Adrenal gland (tissue), 12 donors: ENCODE measurements around the gene DZIP3. TPM values are rescaled to one million over a fixed set of nuclear protein-coding genes. Genes with fewer than 3 reads are reported as not detected.

Source experiments
- DNase-seq, 7 donors: peaks; one replicate each; pipeline ENCODE4 v3.0.0-alpha.2; 2019 to 2020
- H3K27ac ChIP-seq, 5 donors: fragments of 200-600 bp; sonication (generic) in 4 of 5; 1 replicate in 3 of 5; 2 replicates in 2 of 5; pipeline versions ENCODE4 v1.5.1 to v1.8.0; 2016 to 2020; ENCODE audit warnings: mild to moderate bottlenecking in 1 of 5
- H3K27me3 ChIP-seq: fragments of 200-600 bp; 2 replicates; pipeline ENCODE4 v1.8.0; 2021
- H3K36me3 ChIP-seq, 2 donors: fragments of 200-600 bp; replicated peaks in 1 of 2; 1 replicate in 1 of 2; 2 replicates in 1 of 2; pipeline versions ENCODE4 v1.5.1 to v1.8.0; 2018 to 2022
- H3K4me1 ChIP-seq, 2 donors: fragments of 200-600 bp; replicated peaks in 1 of 2; 1 replicate in 1 of 2; 2 replicates in 1 of 2; pipeline versions ENCODE4 v1.5.1 to v1.8.0; 2018 to 2021
- H3K4me3 ChIP-seq, 4 donors: fragments of 200-600 bp; sonication (generic) in 3 of 4; one replicate each; pipeline ENCODE4 v1.5.1; 2016 to 2018
- H3K9me3 ChIP-seq, 3 donors: fragments of 200-600 bp; sonication (generic) in 1 of 3; replicated peaks in 1 of 3; 1 replicate in 2 of 3; 2 replicates in 1 of 3; pipeline versions ENCODE4 v1.5.1 to v1.8.0; 2016 to 2021
- CTCF ChIP-seq, 6 experiments: fragments of 450-650 bp in 4 of 6; fragments of 200-600 bp in 2 of 6; sonication (generic) in 1 of 6; IDR thresholded peaks; 1 replicate in 5 of 6; 2 replicates in 1 of 6; pipeline versions ENCODE4 v1.5.1 to v1.8.0; 2016 to 2021; ENCODE audit warnings: antibody characterized with exemption in 6 of 6, mild to moderate bottlenecking in 2 of 6, moderate library complexity in 1 of 6
- POLR2A ChIP-seq, 2 donors: fragments of 450-650 bp; IDR thresholded peaks; one replicate each; pipeline ENCODE4 v1.6.1; 2017; ENCODE audit warnings: antibody characterized with exemption in 2 of 2, mild to moderate bottlenecking in 2 of 2, moderate library complexity in 1 of 2
- WGBS, 4 donors: extraction: QIAGEN DNeasy Blood & Tissue Kit in 2 of 4; methylation state at CpG; one replicate each; pipeline versions ENCODE4 v1.1.5 to v1.1.7; 2013 to 2017; 5-methylcytosine and 5-hydroxymethylcytosine counted together
- intact Hi-C, 2 donors: fragments of 100-400 bp; cut with DNase I; formaldehyde crosslinking; loops; one replicate each; pipeline versions ENCODE4 v1.14.1 to v1.15.0; 2022 to 2023
- polyA plus RNA-seq, 3 donors: library from polyadenylated mRNA; stranded (reverse); fragments of 200-250 nt in 2 of 3; fragments of 350-450 nt in 1 of 3; fragmentation: Illumina TruSeq in 1 of 3; extraction: RNeasy Lipid Tissue Mini Kit (QIAGEN cat#74804) in 1 of 3; gene quantifications; one replicate each; pipeline ENCODE4 v1.2.3, GENCODE V29; 2013 to 2014
- small RNA-seq, 2 donors: library from RNA; depleted of rRNA; stranded (forward); fragments of <200 nt; gene quantifications; one replicate each; pipeline ENCODE3, GENCODE V24; 2016
- total RNA-seq, 9 donors: library from RNA; depleted of rRNA in 4 of 9; stranded (reverse); fragments of >200 nt in 4 of 9; fragments of 120-200 nt in 1 of 9; fragmentation: NEBNext Ultra II Directional in 1 of 9; extraction: Animal tissue kit (Norgen Biotek cat#: 25700) in 1 of 9; gene quantifications; one replicate each; pipeline versions ENCODE4 v1.1.0 to v1.2.4, GENCODE V29; 2013 to 2023
- donor health status: healthy with polysubstance abuse.
- donor health status: Bipolar disorder and iron deficiency.
- donor health status: DM: yes; HTN: yes; CAD: no.
- donor health status: DM: no; HTN: no; CAD: no.
- donor health status: DM: no; HTN: no; CAD: no.
- donor health status: DM: yes; HTN: yes; CAD: no.

Gene DZIP3
- total and polyA plus RNA-seq, 12 donors = 8.9 to 39.3 (median 14.7) TPM

GRCh38 chr3:108728934-108729333 is 139.4 kb downstream of the DZIP3 start:
- no peaks in the 10 kb centered on the region for H3K27me3 ChIP-seq
- WGBS, 4 donors = 32 to 67% (median 42%) methylated on average over 1 of the region's 1 CpG

GRCh38 chr3:108736821-108737220 is 147.3 kb downstream of the DZIP3 start:
- Histone ChIP-seq H3K36me3 (no peaks in the 10 kb centered on the region), H3K4me1 (no peaks in the 10 kb centered on the region), H3K9me3 (no peaks in the 10 kb centered on the region), H3K4me3 (no peak overlapping the region), H3K27me3 (no peaks in the 10 kb centered on the region), H3K27ac (no peak overlapping the region)
- no peak for DNase-seq
- no peak for TF ChIP-seq CTCF (IDR thresholded peaks at IDR 0.05)
- no peak for TF ChIP-seq POLR2A (IDR thresholded peaks at IDR 0.05)
- WGBS, 4 donors = 69 to 75% (median 72%) methylated on average over 6 of the region's 6 CpGs
- intact Hi-C loops = no loop called here

More at GRCh38 chr3:108728934-108729333, 139.4 kb downstream of the DZIP3 start:
- no peak for TF ChIP-seq CTCF (IDR thresholded peaks at IDR 0.05)
- no peak for TF ChIP-seq POLR2A (IDR thresholded peaks at IDR 0.05)
- DNase-seq = no peak
- H3K4me1 ChIP-seq = no peaks in the 10 kb centered on the region
- no peaks in the 10 kb centered on the region for H3K36me3 ChIP-seq
- H3K27ac ChIP-seq = no peak overlapping the region
- no peak overlapping the region for H3K4me3 ChIP-seq
- H3K9me3 ChIP-seq = no peaks in the 10 kb centered on the region
- intact Hi-C loops = no loop called here

- intact Hi-C loops = no loop called here
- Histone ChIP-seq H3K4me1 (no peaks in the 10 kb centered on the region), H3K9me3 (no peaks in the 10 kb centered on the region), H3K27me3 (no peaks in the 10 kb centered on the region), H3K4me3 (no peak overlapping the region), H3K27ac (no peak overlapping the region), H3K36me3 (no peaks in the 10 kb centered on the region)
- WGBS, 4 donors = 51 to 79% (median 61%) methylated on average over 1 of the region's 1 CpG
- no peak for DNase-seq
- TF ChIP-seq CTCF (IDR thresholded peaks at IDR 0.05) (no peak), POLR2A (IDR thresholded peaks at IDR 0.05) (no peak)
These were observed 153.4 kb downstream of the DZIP3 start for GRCh38 chr3:108742929-108743328.

Small RNA genes within 50 kb of the gene (small RNA-seq; reads per million reads assigned to genes)
- gene AC092185.1 (0 reads per million in 2 donors), gene RF00156 (0 reads per million in 2 donors)

Other genes starting within 250 kb of the DZIP3 start
- under 1 TPM in 7 of 9 donors, not detected in 2; 0.07 to 0.67 (median 0.19) TPM for gene MYH15, start 79.1 kb upstream of the DZIP3 start, total RNA-seq
- gene MYH15, start 79.1 kb upstream of the DZIP3 start, polyA plus RNA-seq = 1 to 10 TPM in 1 of 3 donors, under 1 TPM in 2; 0.13 to 1.0 (median 0.49) TPM
- gene CIP2A, start 284 bp upstream of the DZIP3 start, total RNA-seq = 10 to 100 TPM in 2 of 9 donors, 1 to 10 TPM in 7; 1.9 to 16.6 (median 3.9) TPM
- 1 to 10 TPM in 2 of 3 donors, under 1 TPM in 1; 0.97 to 3.1 (median 1.1) TPM for gene CIP2A, start 284 bp upstream of the DZIP3 start, polyA plus RNA-seq
- not detected for gene RETNLB, start 167.7 kb downstream of the DZIP3 start, total RNA-seq
- not detected for gene RETNLB, start 167.7 kb downstream of the DZIP3 start, polyA plus RNA-seq
- under 1 TPM in 7 of 9 donors, not detected in 2; 0.06 to 0.60 (median 0.37) TPM for gene TRAT1, start 233.1 kb downstream of the DZIP3 start, total RNA-seq
- gene TRAT1, start 233.1 kb downstream of the DZIP3 start, polyA plus RNA-seq = under 1 TPM; 0.03 to 0.18 (median 0.16) TPM